ENCODE data around the gene MYH14. TPM values are rescaled to one million over a fixed set of nuclear protein-coding genes. Genes with fewer than 3 reads are reported as not detected.

MYH14 gene
- total RNA-seq, 2 experiments from 2014 or later, result not detected

DNA sequence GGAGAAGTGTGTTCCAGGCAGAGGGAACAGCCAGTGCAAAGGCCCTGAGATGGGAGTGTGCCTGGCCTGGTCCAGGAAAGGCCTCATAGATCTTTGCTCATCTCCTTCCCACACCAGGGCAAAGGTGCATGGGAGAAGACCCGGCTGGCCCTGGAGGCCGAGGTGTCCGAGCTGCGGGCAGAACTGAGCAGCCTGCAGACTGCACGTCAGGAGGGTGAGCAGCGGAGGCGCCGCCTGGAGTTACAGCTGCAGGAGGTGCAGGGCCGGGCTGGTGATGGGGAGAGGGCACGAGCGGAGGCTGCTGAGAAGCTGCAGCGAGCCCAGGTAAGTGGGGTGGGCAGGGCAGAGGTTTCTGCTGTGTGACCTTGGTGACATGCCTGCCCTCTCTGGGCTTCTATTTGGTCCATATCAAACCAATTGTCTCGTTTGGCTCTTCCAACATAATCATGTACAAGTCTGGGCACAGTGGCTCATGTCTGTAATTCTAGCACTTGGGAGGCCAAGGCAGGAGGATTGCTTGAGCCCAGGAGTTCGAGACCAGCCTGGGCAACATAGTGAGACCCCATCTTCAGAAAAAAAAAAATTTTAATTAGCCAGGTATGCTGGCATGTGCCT lies 74.7 kb downstream of the MYH14 start:
- Histone ChIP-seq H3K4me1 (ENCODE audit: insufficient read depth, low read length, poor library complexity, severe bottlenecking) (peaks cover 3% of the 10 kb centered on the region), H3K9me3 (ENCODE audit: low read length) (no peaks in the 10 kb centered on the region), H3K79me2 (ENCODE audit: insufficient read depth, low read depth, low read length) (no peaks in the 10 kb centered on the region), H3K9me2 (ENCODE audit: insufficient read depth, low read length) (no peaks in the 10 kb centered on the region), H3K4me2 (ENCODE audit: low read length) (no peak overlapping the region), H4K20me1 (ENCODE audit: insufficient read depth, low read length) (no peaks in the 10 kb centered on the region), H3K27ac (ENCODE audit: low read depth, low read length, poor library complexity, severe bottlenecking) (no peak overlapping the region), H3K36me3 (ENCODE audit: insufficient read depth, low read length) (no peaks in the 10 kb centered on the region), H3K4me3 (ENCODE audit: low read depth, low read length, poor library complexity, severe bottlenecking) (no peak overlapping the region), H2AFZ (ENCODE audit: low read length) (no peak overlapping the region)
- ChIA-PET CTCF (ENCODE audit: unreplicated experiment) (no interaction called here), POLR2A (no interaction called here)
- TF ChIP-seq EZH2phosphoT487 (IDR thresholded peaks at IDR 0.05; ENCODE audit: borderline replicate concordance, low read depth, low read length), result no peak
- TF ChIP-seq, protein P1, sequence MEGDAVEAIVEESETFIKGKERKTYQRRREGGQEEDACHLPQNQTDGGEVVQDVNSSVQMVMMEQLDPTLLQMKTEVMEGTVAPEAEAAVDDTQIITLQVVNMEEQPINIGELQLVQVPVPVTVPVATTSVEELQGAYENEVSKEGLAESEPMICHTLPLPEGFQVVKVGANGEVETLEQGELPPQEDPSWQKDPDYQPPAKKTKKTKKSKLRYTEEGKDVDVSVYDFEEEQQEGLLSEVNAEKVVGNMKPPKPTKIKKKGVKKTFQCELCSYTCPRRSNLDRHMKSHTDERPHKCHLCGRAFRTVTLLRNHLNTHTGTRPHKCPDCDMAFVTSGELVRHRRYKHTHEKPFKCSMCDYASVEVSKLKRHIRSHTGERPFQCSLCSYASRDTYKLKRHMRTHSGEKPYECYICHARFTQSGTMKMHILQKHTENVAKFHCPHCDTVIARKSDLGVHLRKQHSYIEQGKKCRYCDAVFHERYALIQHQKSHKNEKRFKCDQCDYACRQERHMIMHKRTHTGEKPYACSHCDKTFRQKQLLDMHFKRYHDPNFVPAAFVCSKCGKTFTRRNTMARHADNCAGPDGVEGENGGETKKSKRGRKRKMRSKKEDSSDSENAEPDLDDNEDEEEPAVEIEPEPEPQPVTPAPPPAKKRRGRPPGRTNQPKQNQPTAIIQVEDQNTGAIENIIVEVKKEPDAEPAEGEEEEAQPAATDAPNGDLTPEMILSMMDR (conservative IDR thresholded peaks at IDR 0.05; ENCODE audit: low read length), result no peak
- intact Hi-C loops (cut with micrococcal nuclease; ENCODE audit: unreplicated experiment), result no loop called here
- no TSS peak for BruUV-seq (replicated peaks)
- no peak for DNase-seq (ENCODE audit: low spot score)

- CTCF ChIA-PET (ENCODE audit: unreplicated experiment), result no interaction called here
- DNase-seq (ENCODE audit: low spot score), result no peak
- Histone ChIP-seq H3K4me2 (ENCODE audit: low read length) (no peak overlapping the region), H3K4me3 (ENCODE audit: low read depth, low read length, poor library complexity, severe bottlenecking) (no peak overlapping the region), H3K27ac (ENCODE audit: low read depth, low read length, poor library complexity, severe bottlenecking) (no peak overlapping the region), H3K9me3 (ENCODE audit: low read length) (0 out of 2 replicates have a peak, but pooled peaks cover 1% of the 10 kb centered on the region), H2AFZ (ENCODE audit: low read length) (no peak overlapping the region), H3K4me1 (ENCODE audit: insufficient read depth, low read length, poor library complexity, severe bottlenecking) (peaks cover 3% of the 10 kb centered on the region), H3K79me2 (ENCODE audit: insufficient read depth, low read depth, low read length) (no peaks in the 10 kb centered on the region), H3K9me2 (ENCODE audit: insufficient read depth, low read length) (no peaks in the 10 kb centered on the region), H3K36me3 (ENCODE audit: insufficient read depth, low read length) (no peaks in the 10 kb centered on the region), H4K20me1 (ENCODE audit: insufficient read depth, low read length) (no peaks in the 10 kb centered on the region)
- intact Hi-C loops (cut with micrococcal nuclease; ENCODE audit: unreplicated experiment), result no loop called here
- TF ChIP-seq, protein P1 (conservative IDR thresholded peaks at IDR 0.05; ENCODE audit: low read length), result no peak
- no peak for TF ChIP-seq EZH2phosphoT487 (IDR thresholded peaks at IDR 0.05; ENCODE audit: borderline replicate concordance, low read depth, low read length)
- no TSS peak for BruUV-seq (replicated peaks)
- POLR2A ChIA-PET, result interaction anchor here (0.5 kb wide), 1 partner anchor 208 kb away, joined by 5 read pairs; no protein-coding TSS in a partner anchor
Measured at GRCh38 chr19:50280074-50280473, 76.7 kb downstream of the MYH14 start.

DNA sequence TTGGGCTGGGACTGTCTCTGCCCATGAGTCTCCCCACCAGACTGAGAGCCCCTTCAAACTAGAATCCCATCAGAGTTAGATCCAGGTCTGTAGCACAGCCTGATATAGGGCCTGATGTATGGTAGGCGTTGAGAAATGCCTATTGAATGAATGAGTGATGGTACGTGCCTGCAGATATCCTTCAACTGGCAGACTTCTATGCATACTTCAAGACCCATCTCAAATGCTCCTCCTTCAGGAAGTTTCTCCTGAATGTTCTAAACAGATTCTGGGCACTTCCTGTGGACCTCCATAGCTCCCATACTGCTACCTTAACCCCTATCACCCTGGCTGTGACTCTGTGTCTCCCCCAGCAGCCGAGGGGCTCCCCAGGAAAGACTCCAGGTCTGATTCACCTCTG lies 77.6 kb downstream of the MYH14 start:
- CTCF ChIA-PET (ENCODE audit: unreplicated experiment), result no interaction called here
- Histone ChIP-seq H3K4me3 (ENCODE audit: low read depth, low read length, poor library complexity, severe bottlenecking) (no peak overlapping the region), H3K36me3 (ENCODE audit: insufficient read depth, low read length) (no peaks in the 10 kb centered on the region), H3K27ac (ENCODE audit: low read depth, low read length, poor library complexity, severe bottlenecking) (no peak overlapping the region), H3K4me2 (ENCODE audit: low read length) (no peak overlapping the region), H3K79me2 (ENCODE audit: insufficient read depth, low read depth, low read length) (no peaks in the 10 kb centered on the region), H4K20me1 (ENCODE audit: insufficient read depth, low read length) (no peaks in the 10 kb centered on the region), H3K4me1 (ENCODE audit: insufficient read depth, low read length, poor library complexity, severe bottlenecking) (no peaks in the 10 kb centered on the region), H2AFZ (ENCODE audit: low read length) (no peak overlapping the region), H3K9me3 (ENCODE audit: low read length) (peaks cover 10% of the 10 kb centered on the region), H3K9me2 (ENCODE audit: insufficient read depth, low read length) (no peaks in the 10 kb centered on the region)
- no TSS peak for BruUV-seq (replicated peaks)
- DNase-seq (ENCODE audit: low spot score), result no peak
- no peak for TF ChIP-seq EZH2phosphoT487 (IDR thresholded peaks at IDR 0.05; ENCODE audit: borderline replicate concordance, low read depth, low read length)
- TF ChIP-seq, protein P1 (conservative IDR thresholded peaks at IDR 0.05; ENCODE audit: low read length), result no peak
- intact Hi-C loops (cut with micrococcal nuclease; ENCODE audit: unreplicated experiment), result no loop called here
- POLR2A ChIA-PET, result interaction anchor here (0.8 kb wide), 1 partner anchor 461 kb away, joined by 3 read pairs; no protein-coding TSS in a partner anchor
